ENCODE measurements around the gene RPS6KB2.
"Not testable (repeated sequence)": the region's sequence is repeated elsewhere in the genome, so short reads cannot be mapped to it uniquely, and the experiment has no call there.

Gene RPS6KB2

DNA sequence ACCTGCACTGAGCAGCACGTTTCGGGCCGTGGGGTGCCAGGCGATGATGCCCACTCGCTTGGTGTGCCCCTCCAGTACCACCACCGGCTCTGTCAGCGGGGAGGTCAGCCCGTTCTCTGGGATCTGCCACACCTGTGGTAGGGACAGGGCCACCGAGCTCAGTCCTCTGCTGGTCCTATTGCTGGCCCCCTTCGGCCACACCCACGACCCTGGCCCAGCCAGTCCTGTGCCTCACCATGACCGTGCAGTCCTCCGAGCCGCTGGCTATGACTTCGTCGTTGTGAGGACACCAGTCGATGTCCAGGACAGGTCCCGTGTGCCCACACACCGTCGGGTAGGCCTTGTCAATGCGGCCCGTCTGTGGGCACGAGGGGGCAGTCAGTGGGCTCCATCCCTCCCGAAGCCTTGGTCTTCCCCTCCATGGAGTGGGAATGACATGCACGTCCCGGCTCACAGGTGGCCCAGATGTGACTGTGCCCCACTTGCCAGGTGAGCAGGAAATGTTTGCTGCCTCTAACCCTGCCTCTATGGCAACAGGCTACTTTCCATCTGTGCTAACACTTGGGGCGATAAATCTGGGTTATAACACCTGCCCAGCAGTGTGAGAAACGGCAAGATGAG lies 13.5 kb downstream of the RPS6KB2 start:
- DNase-seq, result no peak

GRCh38 chr11:67442504-67443404 lies 14.5 kb downstream of the RPS6KB2 start:
- peak; percentile 45 for DNase-seq

- DNase-seq, result no peak
Observed at GRCh38 chr11:67445515-67445914, 17.2 kb downstream of the RPS6KB2 start.

GRCh38 chr11:67448220-67448609 lies 19.9 kb downstream of the RPS6KB2 start:
- no peak for DNase-seq

- DNase-seq, result no peak
Observed at GRCh38 chr11:67449116-67449844, 21.0 kb downstream of the RPS6KB2 start.

GRCh38 chr11:67450796-67451657 lies 22.7 kb downstream of the RPS6KB2 start:
- no peak for DNase-seq

DNA sequence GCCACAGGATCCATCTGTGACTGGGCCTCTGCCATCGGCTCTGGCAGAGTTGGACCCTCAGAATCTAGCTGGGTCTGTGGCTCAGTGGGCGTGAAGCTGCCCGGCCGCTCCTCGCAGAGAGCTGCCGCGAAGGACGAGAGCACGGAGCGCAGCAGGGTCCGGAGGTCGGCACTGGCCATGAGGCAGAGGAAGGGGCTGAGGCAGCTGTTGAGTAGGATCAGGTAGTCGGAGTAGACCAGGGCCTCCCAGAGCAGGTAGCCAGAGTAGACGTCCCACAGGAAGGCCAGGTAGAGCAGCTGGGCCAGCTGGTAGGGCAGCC lies 23.3 kb downstream of the RPS6KB2 start:
- no peak for DNase-seq

GRCh38 chr11:67452141-67452952 lies 24.1 kb downstream of the RPS6KB2 start, which contains the start of gene GPR152:
Gene GPR152, minus strand, starts transcription at chr11:67452729. Its CDS starts 5 bp downstream, at chr11:67452724.
- no peak for DNase-seq

GRCh38 chr11:67453816-67454732 lies 25.8 kb downstream of the RPS6KB2 start:
- no peak for DNase-seq

- no peak for DNase-seq
Observed at GRCh38 chr11:67455054-67455453, 26.8 kb downstream of the RPS6KB2 start, which contains the start of gene CABP4. Gene CABP4, plus strand, starts transcription at chr11:67455354. Its CDS starts 70 bp downstream, at chr11:67455424.

GRCh38 chr11:67456068-67456705 lies 27.9 kb downstream of the RPS6KB2 start:
- DNase-seq, result no peak

- no peak for DNase-seq
Observed at GRCh38 chr11:67457453-67457852, 29.2 kb downstream of the RPS6KB2 start.

DNA sequence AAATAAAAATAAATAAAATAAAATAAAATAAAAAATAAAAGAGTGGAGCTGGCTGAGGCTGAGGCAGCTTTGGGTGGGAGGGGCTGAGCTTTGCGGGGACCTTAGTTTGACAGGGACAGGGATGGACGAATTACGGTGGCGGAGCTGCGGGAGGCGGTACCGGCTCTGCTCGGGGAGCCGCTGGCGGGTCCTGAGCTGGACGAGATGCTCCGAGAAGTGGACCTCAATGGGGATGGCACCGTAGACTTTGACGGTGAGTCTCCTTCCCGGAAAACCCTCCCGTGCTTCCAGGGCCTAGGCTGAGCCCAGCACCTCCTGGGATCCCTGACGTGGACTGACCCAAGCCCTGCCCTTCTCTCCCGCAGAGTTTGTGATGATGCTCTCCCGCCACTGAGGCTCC lies 30.0 kb downstream of the RPS6KB2 start:
- no peak for DNase-seq

- DNase-seq, result no peak
Observed at GRCh38 chr11:67463186-67463585, 34.9 kb downstream of the RPS6KB2 start.

- DNase-seq, result no peak
Observed at GRCh38 chr11:67463680-67464410, 35.6 kb downstream of the RPS6KB2 start.

DNA sequence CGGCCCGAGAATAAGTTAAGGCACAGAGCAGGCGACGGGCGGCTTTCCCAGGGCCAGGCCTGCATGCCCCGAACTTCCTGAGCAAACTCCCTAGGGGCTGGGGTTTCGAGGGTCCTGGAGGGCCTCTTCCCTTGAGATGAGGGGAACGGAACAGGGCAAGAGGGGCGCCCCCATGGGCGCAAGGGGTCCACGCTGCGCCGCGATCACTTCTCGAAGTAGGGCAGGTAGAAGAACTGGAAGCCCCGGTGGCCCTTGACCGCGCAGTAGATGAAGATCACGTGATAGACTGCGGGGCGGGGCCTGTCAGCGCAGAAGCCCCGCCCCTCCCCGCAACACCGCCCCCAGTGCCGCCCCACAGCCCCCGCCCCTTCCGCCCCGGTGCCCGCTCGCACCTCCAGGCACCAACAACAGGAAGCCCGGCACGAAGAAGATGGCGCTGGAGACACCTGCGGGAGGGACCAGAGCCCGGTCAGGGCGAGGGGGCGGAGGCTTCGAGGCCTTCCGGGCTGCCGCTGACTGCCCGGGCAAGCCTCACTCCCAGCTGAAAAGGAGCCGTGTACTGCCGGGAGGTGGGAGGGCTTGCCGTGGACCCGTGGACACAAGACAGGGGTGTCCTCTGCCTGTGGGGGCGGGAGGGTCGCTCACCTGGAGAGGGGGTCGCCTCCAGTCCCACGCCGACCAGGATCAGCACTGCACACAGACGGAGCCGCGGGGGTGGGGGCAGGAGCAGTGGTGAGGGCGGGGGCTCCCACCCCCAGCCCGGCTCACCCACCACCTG lies 36.3 kb downstream of the RPS6KB2 start:
- DNase-seq, result peak; percentile 76

- no peak for DNase-seq
Observed at GRCh38 chr11:67465189-67465510, 36.9 kb downstream of the RPS6KB2 start.

DNA sequence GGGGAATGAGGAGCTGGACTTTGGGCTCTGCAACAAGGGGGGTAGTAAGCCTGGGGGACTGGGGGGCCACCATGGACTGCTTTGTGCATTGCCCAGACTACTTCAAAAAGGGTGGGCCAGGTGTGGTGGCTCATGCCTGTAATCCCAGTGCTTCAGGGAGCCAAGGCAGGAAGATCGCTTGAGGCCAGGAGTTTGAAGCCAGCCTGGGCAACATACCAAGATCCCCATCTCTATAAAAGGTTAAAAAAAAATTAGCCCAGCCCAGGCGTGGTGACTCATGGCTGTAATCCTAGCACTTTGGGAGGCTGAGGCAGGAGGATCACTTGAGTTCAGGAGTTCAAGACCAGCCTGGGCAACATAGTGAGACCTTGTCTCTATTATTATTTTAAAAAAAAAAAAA lies 37.2 kb downstream of the RPS6KB2 start:
- DNase-seq, result not testable (repeated sequence)

All from right kidney (tissue), 1 donor.